Testis (tissue), 3 donors: ENCODE measurements around the gene PPM1M. TPM values are rescaled to one million over a fixed set of nuclear protein-coding genes. Genes with fewer than 3 reads are reported as not detected.

Source experiments
- DNase-seq: peaks from one replicate; pipeline ENCODE4 v3.0.0-alpha.2; 2019
- H3K27ac ChIP-seq, 2 donors: fragments of 200-600 bp; sonication (generic); one replicate each; pipeline ENCODE4 v1.5.1; 2019
- H3K27me3 ChIP-seq: fragments of 200-600 bp; sonication (generic); one replicate; pipeline ENCODE4 v1.5.1; 2019
- H3K36me3 ChIP-seq: fragments of 200-600 bp; sonication (generic); one replicate; pipeline ENCODE4 v1.5.1; 2017; ENCODE audit warnings: low read depth; ENCODE audit errors: missing control alignments
- H3K4me1 ChIP-seq: fragments of 200-600 bp; sonication (generic); one replicate; pipeline ENCODE4 v1.5.1; 2019
- H3K4me3 ChIP-seq, 2 donors: fragments of 200-600 bp; sonication (generic); one replicate each; pipeline ENCODE4 v1.5.1; 2017 to 2019
- H3K9me3 ChIP-seq: fragments of 200-600 bp; sonication (generic); one replicate; pipeline ENCODE4 v1.5.1; 2017
- CTCF ChIP-seq, 3 experiments: fragments of 450-650 bp in 2 of 3; fragments of 200-600 bp in 1 of 3; sonication (generic) in 1 of 3; IDR thresholded peaks; one replicate each; pipeline ENCODE4 v1.5.1; 2016 to 2019; ENCODE audit warnings: antibody characterized with exemption in 3 of 3, mild to moderate bottlenecking in 2 of 3, moderate library complexity in 1 of 3
- POLR2A ChIP-seq: fragments of 450-650 bp; IDR thresholded peaks from one replicate; pipeline ENCODE4 v1.6.1; 2017; ENCODE audit warnings: antibody characterized with exemption, mild to moderate bottlenecking, moderate library complexity
- WGBS, 2 donors: methylation state at CpG; one replicate each; pipeline ENCODE4 v1.1.5; 2018; 5-methylcytosine and 5-hydroxymethylcytosine counted together
- intact Hi-C: fragments of 100-400 bp; cut with DNase I; formaldehyde crosslinking; loops from one replicate; pipeline ENCODE4 v1.15.1; 2023; ENCODE audit warnings: low total_unique reads
- polyA plus RNA-seq: library from polyadenylated mRNA; stranded (reverse); fragments of 350-450 nt; fragmentation: Illumina TruSeq; extraction: RNeasy Lipid Tissue Mini Kit (QIAGEN cat#74804); gene quantifications from one replicate; pipeline ENCODE4 v1.2.3, GENCODE V29; 2014; ENCODE audit warnings: low read depth, low replicate concordance; ENCODE audit not compliant: insufficient read depth
- total RNA-seq, 2 donors: library from RNA; depleted of rRNA; stranded (reverse); fragments of >200 nt; gene quantifications; one replicate each; pipeline ENCODE4 v1.2.3, GENCODE V29; 2016

PPM1M gene
- total and polyA plus RNA-seq, 3 donors from 2014 or later: 12.9 to 22.2 (median 15.2) TPM

- DNase-seq: no peak
- Histone ChIP-seq H3K9me3 (no peaks in the 10 kb centered on the region), H3K27me3 (no peaks in the 10 kb centered on the region), H3K4me3 (no peak overlapping the region), H3K4me1 (peaks cover 25% of the 10 kb centered on the region), H3K36me3 (no peaks in the 10 kb centered on the region), H3K27ac (no peak overlapping the region)
- TF ChIP-seq CTCF (IDR thresholded peaks at IDR 0.05) (no peak), POLR2A (no peak)
- intact Hi-C loops: no loop called here
- WGBS, 2 donors: 95% methylated on average over 2 to 5 of the region's 5 CpGs
These were observed 12.4 kb upstream of the PPM1M start for GRCh38 chr3:52233108-52233591.

- H3K4me1 ChIP-seq: peaks cover 28% of the 10 kb centered on the region
- H3K27me3 ChIP-seq: no peaks in the 10 kb centered on the region
- TF ChIP-seq POLR2A (no peak), CTCF (IDR thresholded peaks at IDR 0.05) (no peak)
- WGBS, 2 donors: 88 to 96% methylated on average over 3 of the region's 3 CpGs
- H3K4me3 ChIP-seq: no peak overlapping the region
- H3K36me3 ChIP-seq: no peaks in the 10 kb centered on the region
- no peak for DNase-seq
- H3K27ac ChIP-seq: no peak overlapping the region
- intact Hi-C loops: no loop called here
- H3K9me3 ChIP-seq: no peaks in the 10 kb centered on the region
These were observed 11.6 kb upstream of the PPM1M start for GRCh38 chr3:52233968-52234367.

DNA sequence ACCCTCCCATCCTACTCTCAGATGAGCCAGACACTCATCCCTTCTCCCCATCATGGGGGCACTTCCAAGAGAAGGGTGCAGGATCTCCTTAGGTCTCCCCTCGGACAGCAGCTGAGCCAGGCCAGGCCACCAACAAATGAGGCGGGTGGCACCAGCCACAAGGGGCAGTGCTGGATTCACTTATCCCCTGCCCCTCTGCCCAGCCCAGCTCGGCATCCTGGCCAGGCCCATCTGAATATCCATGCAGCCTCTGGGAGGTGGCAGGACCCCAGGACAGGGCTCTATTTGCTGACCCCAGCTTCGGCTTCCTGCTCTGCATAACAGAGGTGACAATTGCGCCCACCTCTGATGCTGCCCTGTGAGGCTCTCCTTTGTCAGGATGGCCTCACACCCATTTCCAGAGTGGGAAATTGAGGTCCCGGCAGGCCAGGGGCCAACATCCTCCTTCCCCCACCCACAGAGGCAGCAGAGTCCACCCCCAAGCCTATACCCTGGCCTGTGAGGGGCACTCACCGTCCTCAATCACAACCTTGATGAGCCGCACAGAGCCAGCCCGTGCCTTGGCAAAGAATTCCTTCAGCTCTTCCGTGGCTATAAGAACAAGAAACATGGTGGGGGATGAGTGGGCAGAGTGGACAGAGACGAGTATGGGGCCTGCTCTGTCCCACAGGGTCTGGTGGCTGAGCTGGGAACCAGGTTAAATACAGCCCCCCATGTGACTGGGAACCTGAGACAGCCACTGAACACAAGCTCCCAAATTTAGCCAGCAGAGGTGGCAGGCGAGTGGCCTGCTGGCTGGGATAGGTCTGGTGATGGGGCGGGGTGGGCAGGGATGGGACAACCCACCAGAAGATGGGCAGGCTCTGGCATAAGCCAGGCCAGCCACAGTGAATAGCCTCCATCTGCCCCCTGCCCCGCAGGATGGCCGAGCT, 10.8 kb upstream of the PPM1M start:
- WGBS, 2 donors: 87 to 89% methylated on average over 15 of the region's 15 CpGs
- no peak for DNase-seq
- H3K27me3 ChIP-seq: no peaks in the 10 kb centered on the region
- H3K27ac ChIP-seq: no peak overlapping the region
- TF ChIP-seq POLR2A: no peak
- no peak for TF ChIP-seq CTCF (IDR thresholded peaks at IDR 0.05)
- no peak overlapping the region for H3K4me3 ChIP-seq
- H3K36me3 ChIP-seq: no peaks in the 10 kb centered on the region
- H3K9me3 ChIP-seq: no peaks in the 10 kb centered on the region
- intact Hi-C loops: loop anchor here (5.0 kb wide), 1 partner anchor 53 kb away; the partner anchor contains the start of gene GLYCTK
- H3K4me1 ChIP-seq: peaks cover 31% of the 10 kb centered on the region

GRCh38 chr3:52236424-52236886, 9.1 kb upstream of the PPM1M start:
- intact Hi-C loops: loop anchor here (5.0 kb wide), 1 partner anchor 51 kb away; the partner anchor contains the start of gene GLYCTK
- 51 to 64% methylated on average over 4 to 5 of the region's 5 CpGs for WGBS, 2 donors
- Histone ChIP-seq H3K27ac (peak overlapping the region in 1 of 2 donors; percentile 93), H3K36me3 (no peaks in the 10 kb centered on the region), H3K4me1 (peaks cover 38% of the 10 kb centered on the region), H3K9me3 (no peaks in the 10 kb centered on the region), H3K4me3 (no peak overlapping the region), H3K27me3 (no peaks in the 10 kb centered on the region)
- no peak for DNase-seq
- TF ChIP-seq POLR2A: no peak
- TF ChIP-seq CTCF (IDR thresholded peaks at IDR 0.05): no peak
